ENCODE measurements around the gene PHF13. TPM values are rescaled to one million over a fixed set of nuclear protein-coding genes. Genes with fewer than 3 reads are reported as not detected.

Gene PHF13
- total RNA-seq, 2 donors from 2014 or later = 36.9 to 47.8 TPM

DNA sequence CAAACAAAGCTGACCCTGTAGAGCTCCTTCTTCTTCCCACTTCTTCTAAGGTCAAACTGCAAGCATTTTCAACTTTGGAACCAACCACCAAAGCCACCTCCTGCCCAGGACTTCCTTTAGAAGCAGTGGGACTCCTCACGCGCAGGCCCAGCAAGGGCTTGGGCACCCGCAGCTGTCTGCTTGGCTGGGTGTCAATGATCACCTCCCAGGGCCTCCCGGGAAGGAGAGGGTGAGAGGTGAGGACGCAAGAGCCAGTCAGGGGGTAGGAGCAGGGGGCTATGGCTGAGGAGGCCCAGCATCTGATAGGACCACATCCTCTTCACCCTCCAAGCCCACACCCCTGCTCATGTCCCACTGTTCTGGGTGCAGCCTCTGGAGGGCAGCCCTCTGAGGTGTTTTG lies 21.1 kb upstream of the PHF13 start:
- Mint-ChIP-seq H3K27ac (no peak overlapping the region), H3K4me1 (no peaks in the 10 kb centered on the region), H3K9me3 (no peaks in the 10 kb centered on the region), H3K4me3 (no peak overlapping the region), H3K36me3 (ENCODE audit: low read depth) (peaks cover 47% of the 10 kb centered on the region), H3K27me3 (ENCODE audit: insufficient read depth) (no peaks in the 10 kb centered on the region)
- no peak for DNase-seq
- Histone ChIP-seq H3K4me3 (ENCODE audit: low read length) (no peak overlapping the region), H3K27me3 (ENCODE audit: control insufficient read depth, insufficient read depth, low read length, poor library complexity, severe bottlenecking) (no peaks in the 10 kb centered on the region), H3K9ac (ENCODE audit: extremely low read depth, low read length, poor library complexity, severe bottlenecking) (no peak overlapping the region), H3K9me3 (ENCODE audit: control insufficient read depth, low read length) (no peaks in the 10 kb centered on the region), H3K27ac (ENCODE audit: low read depth, low read length) (no peak overlapping the region), H3K4me1 (ENCODE audit: control insufficient read depth, insufficient read depth, low read length) (no peaks in the 10 kb centered on the region), H3K36me3 (ENCODE audit: control insufficient read depth, insufficient read depth, low read length) (peaks cover 69% of the 10 kb centered on the region)
- no peak for TF ChIP-seq CTCF (conservative IDR thresholded peaks at IDR 0.05)
- 66 to 94% methylated on average over 3 to 5 of the region's 5 CpGs for WGBS, 2 experiments (ENCODE audit: insufficient coverage in 1 of 2, insufficient read length in 1 of 2)

DNA sequence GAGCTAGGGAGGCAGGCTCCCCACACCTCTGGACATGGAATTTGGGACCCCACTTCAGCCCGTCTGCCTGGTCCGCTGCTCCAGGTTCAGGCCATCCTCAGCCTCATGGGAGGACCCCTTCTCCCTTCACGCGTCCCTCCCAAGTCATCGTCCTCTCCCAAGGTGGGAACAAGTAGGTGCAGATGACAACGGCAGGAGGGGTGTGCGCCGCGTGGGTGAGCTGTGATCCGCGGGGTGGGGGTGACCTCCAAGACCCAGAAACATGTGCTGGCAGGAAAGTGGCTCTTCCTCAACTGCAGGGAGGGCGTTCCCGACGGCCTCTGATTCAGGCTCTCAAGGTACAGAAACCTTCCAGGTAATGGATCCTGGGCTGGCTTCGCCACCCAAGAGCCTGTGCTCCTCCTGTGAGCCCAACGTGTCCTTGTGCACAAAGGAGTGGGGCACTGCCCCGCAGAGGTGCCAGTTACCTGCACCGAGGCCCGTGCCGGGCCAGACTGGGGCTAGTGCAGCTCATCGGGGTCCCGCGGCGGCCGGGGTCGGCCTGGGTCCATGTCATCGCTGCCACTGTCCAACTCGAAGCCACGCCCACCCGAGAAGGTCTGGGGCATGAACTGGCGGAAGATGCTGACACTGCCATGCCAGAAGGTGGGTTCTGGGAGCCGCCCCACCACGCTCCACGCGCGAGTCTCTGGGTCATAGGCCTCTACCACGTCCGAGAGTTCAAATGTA lies 20.5 kb upstream of the PHF13 start:
- no peak for DNase-seq
- no peak overlapping the region for H3K9ac ChIP-seq (ENCODE audit: extremely low read depth, low read length, poor library complexity, severe bottlenecking)
- H3K9me3 ChIP-seq (ENCODE audit: control insufficient read depth, low read length) = no peaks in the 10 kb centered on the region
- TF ChIP-seq CTCF (conservative IDR thresholded peaks at IDR 0.05) = no peak
- Mint-ChIP-seq H3K27me3 (ENCODE audit: insufficient read depth) (no peaks in the 10 kb centered on the region), H3K27ac (no peak overlapping the region), H3K36me3 (ENCODE audit: low read depth) (peaks cover 49% of the 10 kb centered on the region), H3K4me3 (no peak overlapping the region), H3K9me3 (no peaks in the 10 kb centered on the region), H3K4me1 (no peaks in the 10 kb centered on the region)
- H3K27me3 ChIP-seq (ENCODE audit: control insufficient read depth, insufficient read depth, low read length, poor library complexity, severe bottlenecking) = no peaks in the 10 kb centered on the region
- H3K27ac ChIP-seq (ENCODE audit: low read depth, low read length) = no peak overlapping the region
- H3K36me3 ChIP-seq (ENCODE audit: control insufficient read depth, insufficient read depth, low read length) = peaks cover 69% of the 10 kb centered on the region
- H3K4me1 ChIP-seq (ENCODE audit: control insufficient read depth, insufficient read depth, low read length) = no peaks in the 10 kb centered on the region
- WGBS, 2 experiments (ENCODE audit: insufficient coverage in 1 of 2, insufficient read length in 1 of 2) = 94 to 98% methylated on average over 38 of the region's 38 CpGs
- H3K4me3 ChIP-seq (ENCODE audit: low read length) = no peak overlapping the region

- no peaks in the 10 kb centered on the region for H3K9me3 ChIP-seq (ENCODE audit: control insufficient read depth, low read length)
- Mint-ChIP-seq H3K4me1 (no peaks in the 10 kb centered on the region), H3K27me3 (ENCODE audit: insufficient read depth) (no peaks in the 10 kb centered on the region), H3K9me3 (no peaks in the 10 kb centered on the region), H3K36me3 (ENCODE audit: low read depth) (peaks cover 45% of the 10 kb centered on the region), H3K4me3 (no peak overlapping the region), H3K27ac (no peak overlapping the region)
- no peak for DNase-seq
- H3K36me3 ChIP-seq (ENCODE audit: control insufficient read depth, insufficient read depth, low read length) = peaks cover 65% of the 10 kb centered on the region
- H3K27ac ChIP-seq (ENCODE audit: low read depth, low read length) = no peak overlapping the region
- TF ChIP-seq CTCF (conservative IDR thresholded peaks at IDR 0.05) = no peak
- WGBS, 2 experiments (ENCODE audit: insufficient coverage in 1 of 2, insufficient read length in 1 of 2) = 94 to 98% methylated on average over 14 to 15 of the region's 15 CpGs
- H3K9ac ChIP-seq (ENCODE audit: extremely low read depth, low read length, poor library complexity, severe bottlenecking) = no peak overlapping the region
- no peaks in the 10 kb centered on the region for H3K4me1 ChIP-seq (ENCODE audit: control insufficient read depth, insufficient read depth, low read length)
- H3K27me3 ChIP-seq (ENCODE audit: control insufficient read depth, insufficient read depth, low read length, poor library complexity, severe bottlenecking) = no peaks in the 10 kb centered on the region
- no peak overlapping the region for H3K4me3 ChIP-seq (ENCODE audit: low read length)
These were observed 19.7 kb upstream of the PHF13 start for GRCh38 chr1:6593810-6594209.
